Neuronal stem cell (in vitro differentiated cells): ENCODE data around the gene RBBP8NL.

Source experiments
- DNase-seq: peaks from one replicate; pipeline ENCODE4 v3.0.0-alpha.2; 2013; ENCODE audit warnings: low spot score
- H2AFZ ChIP-seq: one replicate; pipeline ENCODE4 v1.6.1; 2013; ENCODE audit warnings: mild to moderate bottlenecking, low read length, inconsistent platforms
- H2AK5ac ChIP-seq: 2 replicates; pipeline ENCODE4 v1.6.1; 2013; ENCODE audit warnings: low read depth, mild to moderate bottlenecking, inconsistent platforms, low read length, moderate library complexity, mixed read lengths
- H2BK120ac ChIP-seq: 2 replicates; pipeline ENCODE4 v1.6.1; 2013; ENCODE audit warnings: low read depth, mild to moderate bottlenecking, inconsistent platforms, low read length, moderate library complexity, mixed read lengths
- H2BK12ac ChIP-seq: one replicate; pipeline ENCODE4 v1.6.1; 2013; ENCODE audit warnings: low read length, inconsistent platforms
- H2BK15ac ChIP-seq: 2 replicates; pipeline ENCODE4 v1.6.1; 2013; ENCODE audit warnings: mild to moderate bottlenecking, low read length, inconsistent platforms, mixed read lengths
- H2BK5ac ChIP-seq: one replicate; pipeline ENCODE4 v1.6.1; 2013; ENCODE audit warnings: inconsistent platforms, mild to moderate bottlenecking, low read length, moderate library complexity
- H3K14ac ChIP-seq: one replicate; pipeline ENCODE4 v1.6.1; 2013; ENCODE audit warnings: low read length, inconsistent platforms
- H3K18ac ChIP-seq: 2 replicates; pipeline ENCODE4 v1.6.1; 2013; ENCODE audit warnings: low read length, inconsistent platforms
- H3K23ac ChIP-seq: 2 replicates; pipeline ENCODE4 v1.6.1; 2013; ENCODE audit warnings: low read depth, mild to moderate bottlenecking, mixed read lengths, low read length, inconsistent platforms; ENCODE audit not compliant: poor library complexity
- H3K27ac ChIP-seq: replicated peaks from 3 replicates; pipeline ENCODE4 v1.5.1; 2013; ENCODE audit warnings: low read length, inconsistent platforms
- H3K27me3 ChIP-seq, 3 experiments: 2 replicates each; pipeline ENCODE4 v1.6.1; 2013; ENCODE audit warnings: low read length in 3 of 3, mild to moderate bottlenecking in 2 of 3, inconsistent platforms in 1 of 3, low read depth in 1 of 3, mixed read lengths in 1 of 3, moderate library complexity in 1 of 3; ENCODE audit not compliant: control insufficient read depth in 3 of 3, insufficient read depth in 3 of 3
- H3K36me3 ChIP-seq, 2 donors: replicated peaks in 1 of 2; 2 replicates each; pipeline ENCODE4 v1.6.1; 2013; ENCODE audit warnings: low read length in 2 of 2; ENCODE audit not compliant: control insufficient read depth in 2 of 2, insufficient read depth in 2 of 2
- H3K4ac ChIP-seq: 2 replicates; pipeline ENCODE4 v1.6.1; 2013; ENCODE audit warnings: inconsistent platforms, mild to moderate bottlenecking, low read length, moderate library complexity
- H3K4me1 ChIP-seq, 2 donors: 1 replicate in 1 of 2; 2 replicates in 1 of 2; pipeline ENCODE4 v1.6.1; 2013; ENCODE audit warnings: low read length in 2 of 2, low read depth in 1 of 2; ENCODE audit not compliant: control insufficient read depth in 2 of 2, insufficient read depth in 1 of 2
- H3K4me2 ChIP-seq: one replicate; pipeline ENCODE4 v1.6.1; 2013; ENCODE audit warnings: mild to moderate bottlenecking, low read length, inconsistent platforms; ENCODE audit not compliant: insufficient read depth, poor library complexity, severe bottlenecking
- H3K4me3 ChIP-seq, 2 donors: 2 replicates each; pipeline ENCODE4 v1.5.1; 2013; ENCODE audit warnings: low read length in 2 of 2, mild to moderate bottlenecking in 2 of 2, inconsistent platforms in 1 of 2, moderate library complexity in 1 of 2
- H3K79me1 ChIP-seq: one replicate; pipeline ENCODE4 v1.6.1; 2013; ENCODE audit warnings: low read depth, mild to moderate bottlenecking, inconsistent platforms, low read length, moderate library complexity
- H3K9ac ChIP-seq: one replicate; pipeline ENCODE4 v1.6.1; 2013; ENCODE audit warnings: mild to moderate bottlenecking, low read depth, low read length, inconsistent platforms; ENCODE audit not compliant: poor library complexity
- H3K9me3 ChIP-seq, 2 donors: replicated peaks in 1 of 2; 2 replicates each; pipeline versions ENCODE3 to v1.6.1; 2013; ENCODE audit warnings: low read length in 2 of 2, mild to moderate bottlenecking in 2 of 2, inconsistent platforms in 1 of 2, low read depth in 1 of 2, mixed read lengths in 1 of 2, moderate library complexity in 1 of 2; ENCODE audit not compliant: control insufficient read depth in 2 of 2, insufficient read depth in 1 of 2
- H4K8ac ChIP-seq: one replicate; pipeline ENCODE4 v1.6.1; 2013; ENCODE audit warnings: low read depth, mild to moderate bottlenecking, inconsistent platforms, low read length, moderate library complexity
- H4K91ac ChIP-seq: one replicate; pipeline ENCODE4 v1.6.1; 2013; ENCODE audit warnings: low read length, low read depth, mild to moderate bottlenecking, inconsistent platforms; ENCODE audit not compliant: poor library complexity
- WGBS, 2 donors: extraction: QIAGEN DNeasy Blood & Tissue Kit; methylation state at CpG; one replicate each; pipeline ENCODE4 v1.1.7; 2013; ENCODE audit warnings: missing lambda C conversion rate in 2 of 2, mixed read lengths in 1 of 2; ENCODE audit not compliant: insufficient read length in 2 of 2, insufficient replicate concordance in 1 of 2; ENCODE audit errors: extremely low coverage in 2 of 2; 5-methylcytosine and 5-hydroxymethylcytosine counted together

RBBP8NL gene

GRCh38 chr20:62419759-62420158 is 7.6 kb downstream of the RBBP8NL start:
- peak overlapping the region; percentile 64 for H3K18ac ChIP-seq
- peaks cover 5% of the 10 kb centered on the region for H3K79me1 ChIP-seq
- no peaks in the 10 kb centered on the region for H3K36me3 ChIP-seq
- peaks cover 0 to 41% (median 0%) of the 10 kb centered on the region in 3 experiments for H3K27me3 ChIP-seq
- no peak overlapping the region for H3K4me3 ChIP-seq
- H3K9me3 ChIP-seq: peaks cover 0 to 5% of the 10 kb centered on the region in 2 donors
- no peak overlapping the region for H4K8ac ChIP-seq
- no peak overlapping the region for H3K23ac ChIP-seq
- no peak overlapping the region for H4K91ac ChIP-seq
- H3K14ac ChIP-seq: peak overlapping the region; percentile 82
- H3K4me2 ChIP-seq: no peak overlapping the region
- no peak overlapping the region for H2AFZ ChIP-seq
- peaks cover 0 to 3% of the 10 kb centered on the region in 2 donors for H3K4me1 ChIP-seq
- H3K9ac ChIP-seq: no peak overlapping the region
- no CpG with 5 or more reads among the region's 9 CpGs for WGBS, 2 donors
- no peak overlapping the region for H2BK12ac ChIP-seq
- H2BK5ac ChIP-seq: no peak overlapping the region
- H2AK5ac ChIP-seq: peak overlapping the region; percentile 70
- no peak overlapping the region for H3K27ac ChIP-seq
- DNase-seq: no peak
- peak overlapping the region; percentile 61 for H2BK120ac ChIP-seq
- no peak overlapping the region for H3K4ac ChIP-seq
- no peak overlapping the region for H2BK15ac ChIP-seq

- H4K8ac ChIP-seq: no peak overlapping the region
- H3K27ac ChIP-seq: no peak overlapping the region
- H2BK5ac ChIP-seq: no peak overlapping the region
- peaks cover 0 to 48% (median 0%) of the 10 kb centered on the region in 3 experiments for H3K27me3 ChIP-seq
- no peak overlapping the region for H2AFZ ChIP-seq
- peak overlapping the region; percentile 48 for H3K18ac ChIP-seq
- peaks cover 3% of the 10 kb centered on the region for H3K79me1 ChIP-seq
- peak overlapping the region; percentile 61 for H2BK120ac ChIP-seq
- H2AK5ac ChIP-seq: peak overlapping the region; percentile 70
- no CpG with 5 or more reads among the region's 19 CpGs for WGBS, 2 donors
- H3K4me1 ChIP-seq: peaks cover 0 to 3% of the 10 kb centered on the region in 2 donors
- no peak overlapping the region for H4K91ac ChIP-seq
- H3K36me3 ChIP-seq: no peaks in the 10 kb centered on the region
- no peak for DNase-seq
- no peak overlapping the region for H3K4me2 ChIP-seq
- H3K4me3 ChIP-seq: no peak overlapping the region
- peaks cover 0 to 5% of the 10 kb centered on the region in 2 donors for H3K9me3 ChIP-seq
- H3K23ac ChIP-seq: peak overlapping the region; percentile 80
- no peak overlapping the region for H3K4ac ChIP-seq
- no peak overlapping the region for H3K9ac ChIP-seq
- H2BK15ac ChIP-seq: peak overlapping the region; percentile 11
- peak overlapping the region; percentile 73 for H2BK12ac ChIP-seq
- H3K14ac ChIP-seq: peak overlapping the region; percentile 82
Measured at GRCh38 chr20:62418709-62419487, 8.4 kb downstream of the RBBP8NL start.

- H4K91ac ChIP-seq: no peak overlapping the region
- H3K9me3 ChIP-seq: peaks cover 0 to 5% of the 10 kb centered on the region in 2 donors
- no peak overlapping the region for H3K23ac ChIP-seq
- no peak overlapping the region for H2BK12ac ChIP-seq
- H4K8ac ChIP-seq: no peak overlapping the region
- peaks cover 3% of the 10 kb centered on the region for H3K79me1 ChIP-seq
- H3K4me3 ChIP-seq: no peak overlapping the region
- no peak overlapping the region for H2BK5ac ChIP-seq
- no peak overlapping the region for H3K9ac ChIP-seq
- H3K36me3 ChIP-seq: no peaks in the 10 kb centered on the region
- H2BK15ac ChIP-seq: no peak overlapping the region
- H2BK120ac ChIP-seq: no peak overlapping the region
- H2AK5ac ChIP-seq: peak overlapping the region; percentile 60
- H3K27me3 ChIP-seq: peaks cover 0 to 50% (median 0%) of the 10 kb centered on the region in 3 experiments
- H3K4me1 ChIP-seq: peaks cover 0 to 3% of the 10 kb centered on the region in 2 donors
- WGBS, 2 donors: no CpG with 5 or more reads among the region's 25 CpGs
- H3K14ac ChIP-seq: peak overlapping the region; percentile 39
- H2AFZ ChIP-seq: no peak overlapping the region
- H3K4ac ChIP-seq: no peak overlapping the region
- DNase-seq: no peak
- H3K4me2 ChIP-seq: no peak overlapping the region
- H3K27ac ChIP-seq: no peak overlapping the region
- no peak overlapping the region for H3K18ac ChIP-seq
Measured at GRCh38 chr20:62417981-62418708, 9.2 kb downstream of the RBBP8NL start.
